ENCODE results near the gene ASB4.

The ASB4 gene

DNA sequence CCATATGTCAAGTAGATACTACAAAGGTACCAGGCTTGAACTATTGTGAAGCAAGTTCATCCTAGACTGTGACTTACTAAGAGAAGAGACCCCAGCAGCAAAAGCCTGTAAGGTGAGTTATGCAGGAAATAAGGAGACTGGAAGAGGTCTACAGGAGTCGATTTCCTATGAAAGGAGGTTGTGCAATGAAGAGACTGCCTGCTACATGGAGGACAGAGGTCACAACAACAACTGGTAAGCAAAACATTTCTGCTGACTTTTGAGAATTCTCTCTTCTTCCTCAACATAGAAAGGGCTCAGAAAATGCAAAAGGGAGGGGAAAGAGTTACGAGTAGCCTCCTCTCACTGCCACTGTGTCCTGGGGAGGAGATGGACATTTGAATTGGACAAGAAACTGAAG is 68.2 kb downstream of the ASB4 start:
- no peak for DNase-seq (ENCODE audit: low spot score)

DNA sequence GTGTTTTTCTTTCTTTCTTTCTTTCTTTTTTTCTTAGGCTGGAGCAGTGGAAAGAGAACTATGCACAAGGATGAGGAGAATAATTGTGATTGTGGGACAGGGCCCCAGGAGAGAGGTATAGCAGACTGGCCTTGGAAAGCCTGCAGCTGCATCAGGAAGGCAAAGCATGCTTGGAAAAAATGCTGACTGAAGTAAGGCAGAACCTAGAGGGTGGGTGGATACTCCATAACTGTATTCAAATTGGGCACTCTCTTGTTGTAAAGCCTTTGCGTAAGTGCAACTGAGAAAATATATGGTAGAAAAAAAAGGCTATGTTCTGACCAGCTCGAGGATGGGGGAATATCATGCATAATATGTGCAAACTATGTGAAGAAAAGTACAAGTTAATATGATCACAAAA is 71.0 kb downstream of the ASB4 start:
- DNase-seq (ENCODE audit: low spot score), result no peak

DNA sequence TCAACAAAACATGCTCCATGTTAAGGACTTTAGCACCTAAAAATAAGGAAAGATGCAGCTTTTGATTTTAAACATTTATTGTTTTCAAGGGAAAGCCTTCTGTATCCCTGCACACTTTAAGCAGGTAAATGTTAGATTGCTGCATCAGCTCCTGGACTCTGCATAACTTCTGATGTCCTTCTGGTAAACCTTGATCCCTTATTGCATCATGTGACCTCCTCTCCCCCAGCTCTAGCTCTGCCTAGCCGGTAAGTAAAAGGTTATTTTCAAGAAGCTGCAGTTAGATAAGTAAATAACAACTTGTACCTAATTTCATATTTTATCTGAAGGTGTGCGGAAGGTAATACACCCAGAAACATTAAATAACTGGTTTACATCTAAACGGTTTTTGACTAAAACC is 73.1 kb downstream of the ASB4 start:
- no peak for DNase-seq (ENCODE audit: low spot score)

DNA sequence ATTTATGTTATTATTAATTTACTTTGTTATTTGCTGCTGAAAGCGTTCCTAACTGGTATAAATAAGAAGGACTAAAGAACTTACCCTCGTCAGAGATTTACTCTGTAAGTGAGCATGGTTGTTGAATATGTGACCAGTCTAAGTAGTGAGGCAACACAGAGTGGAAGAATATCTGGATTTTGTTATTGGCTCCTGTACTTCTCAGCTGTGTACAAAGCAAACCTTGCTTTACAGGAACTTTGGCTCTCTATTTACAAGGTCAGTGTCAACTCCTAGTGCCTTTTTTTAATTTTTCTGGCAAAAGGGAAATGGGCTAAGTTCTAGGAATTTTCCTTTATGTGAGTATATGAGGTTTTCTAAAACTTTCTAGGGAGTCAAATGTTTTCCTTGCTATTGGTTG is 74.9 kb downstream of the ASB4 start:
- no peak for DNase-seq (ENCODE audit: low spot score)

DNA sequence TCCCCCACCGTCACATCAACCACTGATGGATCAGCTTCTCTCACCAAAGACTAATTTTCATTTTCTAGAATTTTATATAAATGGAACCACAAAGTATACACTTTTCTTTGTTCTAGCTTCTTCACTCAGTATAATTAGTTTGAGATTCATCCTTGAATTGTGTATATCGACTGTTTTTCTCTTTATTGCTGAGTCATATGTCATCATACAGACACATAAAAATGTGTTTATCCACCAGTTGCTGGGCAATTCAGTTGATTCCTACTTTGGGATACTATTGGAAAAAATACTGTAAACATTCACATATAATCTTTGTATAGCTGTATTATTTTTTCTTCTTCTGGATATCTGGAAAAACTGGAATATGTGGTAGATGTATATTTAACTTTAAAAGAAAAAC is 84.0 kb downstream of the ASB4 start:
- no peak for DNase-seq (ENCODE audit: low spot score)

DNA sequence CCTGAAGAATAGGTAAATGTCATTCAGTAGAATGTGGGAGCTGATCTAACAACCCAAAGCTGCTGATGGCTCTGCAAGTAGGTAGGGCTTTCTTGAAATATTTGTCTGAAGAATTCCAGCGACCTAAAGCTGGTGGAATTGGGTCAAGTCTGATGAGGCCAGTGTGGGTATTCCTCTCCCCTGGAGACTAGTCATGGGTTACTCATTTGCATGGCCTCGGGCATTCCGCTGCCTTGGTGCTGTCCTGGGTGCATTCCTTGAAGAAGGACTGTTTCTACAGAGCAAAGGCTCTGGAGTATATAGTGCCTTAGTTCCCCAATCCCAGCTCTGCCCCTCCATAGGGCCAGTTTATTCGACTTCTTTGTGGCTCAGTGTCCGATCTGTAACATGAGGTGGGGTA is 91.4 kb downstream of the ASB4 start:
- no peak for DNase-seq (ENCODE audit: low spot score)

DNA sequence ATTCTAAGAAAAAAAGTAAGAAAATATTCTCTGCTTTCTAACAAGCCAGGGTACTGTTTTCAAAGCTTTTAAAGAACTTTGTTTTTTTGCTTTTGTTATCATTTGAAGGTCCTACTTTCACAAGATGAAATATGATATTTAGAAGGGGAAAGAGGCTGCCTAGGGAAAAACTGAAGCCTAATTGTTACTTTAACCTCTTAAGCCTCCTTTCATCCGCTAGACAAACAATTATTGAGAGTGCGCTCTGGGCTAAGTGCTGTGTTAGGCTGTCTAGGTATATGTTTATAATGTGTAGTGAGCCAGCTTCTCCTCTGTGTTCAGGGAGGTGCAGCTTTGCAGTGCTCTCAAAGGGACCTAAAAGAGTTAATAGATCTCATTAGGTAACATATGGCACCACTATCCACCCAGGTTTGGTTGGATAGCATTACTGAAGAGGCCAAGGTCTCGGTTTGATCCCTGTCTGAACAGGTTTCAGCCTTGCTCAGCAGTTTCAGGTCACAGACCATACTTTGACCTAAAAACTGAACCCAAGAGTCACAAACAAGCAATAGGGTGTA is 92.6 kb downstream of the ASB4 start:
- no peak for DNase-seq (ENCODE audit: low spot score)

DNA sequence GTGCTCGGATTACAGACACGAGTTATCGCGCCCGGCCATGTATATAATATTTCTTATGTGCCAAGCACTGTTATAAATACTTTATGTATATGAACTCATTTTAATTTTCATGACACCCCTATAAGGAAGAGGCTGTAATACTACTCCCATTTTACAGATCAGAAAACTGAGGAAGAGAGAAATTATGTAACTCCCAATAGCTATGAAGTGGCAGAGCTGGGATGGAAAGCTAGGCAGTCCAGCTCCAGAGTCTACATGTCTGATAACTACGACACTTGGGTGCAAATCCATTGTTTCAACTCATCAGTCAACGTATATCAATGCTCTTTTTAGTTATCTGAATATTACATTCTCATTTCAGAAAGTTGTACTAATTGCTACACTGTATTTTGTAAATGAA is 93.6 kb downstream of the ASB4 start:
- no peak for DNase-seq (ENCODE audit: low spot score)

DNA sequence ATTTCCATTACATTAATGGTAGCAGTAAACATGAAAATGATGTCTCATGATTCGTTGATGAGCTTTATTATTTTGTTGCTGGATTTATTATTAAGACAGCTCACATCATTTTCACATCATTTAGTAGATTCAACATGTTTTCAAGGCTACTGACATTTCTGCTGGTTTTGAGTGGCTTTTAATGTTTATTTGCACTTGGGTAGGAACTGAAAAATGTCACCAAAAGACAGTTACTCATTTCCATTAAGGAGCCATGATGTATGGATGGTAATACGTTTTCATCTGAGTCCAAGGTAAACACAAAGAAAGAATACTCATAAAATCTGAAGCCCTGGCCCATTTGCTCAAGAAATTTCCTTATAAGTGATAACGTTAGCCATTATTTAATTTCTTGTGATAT is 95.7 kb downstream of the ASB4 start:
- no peak for DNase-seq (ENCODE audit: low spot score)

DNA sequence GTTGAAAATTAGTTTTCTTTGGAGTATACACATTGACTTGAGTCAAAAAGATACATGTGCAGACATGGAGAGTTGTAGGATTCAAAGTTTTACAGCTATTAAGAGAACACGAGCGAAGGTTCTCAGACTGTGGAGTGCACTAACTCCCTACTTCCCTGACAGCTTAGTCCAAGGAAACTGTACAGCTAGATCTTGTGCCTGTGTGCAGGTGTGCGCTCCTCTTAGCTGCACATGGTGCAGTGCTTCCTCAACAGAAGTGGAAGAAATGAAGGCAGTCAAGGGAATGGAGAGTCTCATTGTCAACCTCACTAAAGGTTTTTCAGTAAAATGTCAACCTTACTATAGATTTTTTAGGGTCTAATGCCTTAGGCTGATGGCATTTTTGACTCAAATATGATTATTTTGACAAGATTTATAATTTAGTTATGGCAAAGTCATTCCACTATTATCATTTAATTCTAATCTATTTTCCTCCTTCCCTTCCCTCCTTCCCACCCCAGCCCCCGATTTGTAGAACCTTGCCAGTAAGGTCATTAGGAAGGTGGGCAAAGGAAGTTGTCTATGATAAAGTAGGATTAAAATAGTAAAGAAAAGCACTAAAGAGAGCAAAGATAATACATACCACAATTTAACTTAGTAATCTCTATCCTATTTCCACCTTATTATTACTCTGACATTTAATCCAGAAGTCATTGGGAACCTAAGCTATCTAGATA is 97.0 kb downstream of the ASB4 start:
- no peak for DNase-seq (ENCODE audit: low spot score)

DNA sequence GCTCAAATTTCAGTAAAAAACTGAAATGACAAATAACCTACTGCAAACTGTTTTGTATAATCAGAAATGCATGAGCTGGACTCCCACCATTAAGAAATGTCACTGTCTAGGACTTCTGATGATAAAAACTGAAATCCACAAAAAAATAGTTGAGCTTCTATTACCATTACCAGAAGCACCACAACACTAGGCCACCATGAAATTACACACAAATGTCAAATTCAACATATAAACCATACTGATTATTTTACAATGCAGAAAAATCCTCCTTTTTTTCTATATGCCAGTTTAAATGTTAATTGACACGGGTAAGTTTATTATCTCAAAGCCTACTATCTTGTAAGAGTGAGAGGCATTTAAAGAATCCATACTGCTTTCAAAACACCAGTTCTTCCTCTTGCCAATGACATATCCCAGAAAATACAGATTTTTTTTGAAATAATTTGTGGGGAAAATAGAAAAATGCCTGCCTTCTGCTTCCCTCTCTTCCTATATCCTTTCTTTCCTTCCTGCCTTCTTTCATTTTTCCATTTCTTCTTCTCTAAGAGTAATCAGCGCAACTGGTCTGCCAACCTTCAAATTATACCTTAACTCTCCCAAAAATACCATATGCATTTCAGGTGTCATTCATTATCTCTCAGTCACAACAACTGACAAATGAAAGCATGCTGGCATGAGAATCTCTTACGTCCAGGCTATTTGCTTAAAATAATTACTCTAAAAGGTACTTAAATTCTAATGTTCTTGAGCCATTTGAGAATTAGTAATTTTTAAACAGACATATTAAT is 98.3 kb downstream of the ASB4 start:
- no peak for DNase-seq (ENCODE audit: low spot score)

DNA sequence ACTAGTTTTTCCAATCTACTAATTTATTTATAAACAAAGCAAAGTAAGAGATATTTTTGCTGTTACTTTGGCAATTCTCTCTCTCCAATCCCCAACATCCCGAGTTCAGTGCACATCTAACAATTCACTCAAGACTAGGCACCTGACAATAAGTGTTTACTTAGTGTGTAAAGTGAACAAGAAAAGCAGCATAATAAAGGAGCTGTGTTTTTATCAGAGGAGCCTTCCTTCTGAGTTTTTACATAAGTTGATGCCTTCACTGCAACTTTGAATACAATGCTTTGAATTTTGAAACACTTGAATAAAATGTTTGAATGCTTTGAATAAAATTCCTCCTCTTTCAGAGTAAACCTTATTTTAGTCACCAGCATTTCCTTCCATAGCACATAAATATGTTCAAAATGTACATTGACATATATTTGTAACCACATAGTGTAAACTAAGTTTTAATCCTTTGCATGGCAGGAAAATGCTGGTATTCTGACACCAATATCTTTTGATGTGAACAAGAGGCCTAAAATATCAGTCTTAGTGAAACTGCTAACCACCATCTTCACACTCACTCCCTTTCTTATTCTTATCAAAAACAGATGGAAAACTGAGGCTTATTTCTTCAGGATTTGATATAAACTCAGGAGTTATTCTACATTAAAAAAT is 99.2 kb downstream of the ASB4 start:
- no peak for DNase-seq (ENCODE audit: low spot score)

DNA sequence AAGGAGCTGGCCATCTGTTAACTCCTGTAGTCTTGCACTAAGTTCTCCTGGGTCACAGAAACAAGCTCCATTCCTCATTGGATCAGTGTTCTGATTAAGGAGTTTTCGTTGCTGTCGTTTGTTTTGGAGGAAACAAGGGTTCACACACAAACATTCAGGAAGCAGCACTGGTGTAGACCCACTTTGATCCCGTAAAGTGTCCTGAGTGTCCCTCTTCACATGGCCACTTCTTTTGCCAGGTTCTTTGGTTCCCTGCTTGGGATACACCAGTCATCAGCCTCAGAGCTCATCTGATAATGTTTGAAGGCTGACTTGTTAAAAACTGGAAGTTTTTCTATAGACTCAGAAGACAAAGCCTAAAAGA is 99.7 kb downstream of the ASB4 start:
- DNase-seq (ENCODE audit: low spot score), result no peak

DNA sequence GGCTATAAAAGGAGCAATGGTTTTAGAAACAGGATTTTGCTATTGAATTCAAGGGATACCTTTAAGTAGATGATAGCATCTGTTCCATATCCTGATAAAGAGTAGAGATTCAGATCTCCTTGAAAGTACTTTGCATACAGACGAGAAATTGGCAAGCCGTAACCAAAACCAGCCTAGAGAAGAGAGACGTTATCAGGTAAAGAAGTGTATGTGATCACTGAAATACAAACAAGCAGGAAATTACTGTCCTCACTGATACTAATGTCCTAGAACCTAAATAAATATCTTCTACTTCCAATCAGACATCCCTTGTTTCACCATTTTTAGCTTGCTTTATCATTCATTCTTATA is 101.2 kb downstream of the ASB4 start:
- DNase-seq (ENCODE audit: low spot score), result no peak

DNA sequence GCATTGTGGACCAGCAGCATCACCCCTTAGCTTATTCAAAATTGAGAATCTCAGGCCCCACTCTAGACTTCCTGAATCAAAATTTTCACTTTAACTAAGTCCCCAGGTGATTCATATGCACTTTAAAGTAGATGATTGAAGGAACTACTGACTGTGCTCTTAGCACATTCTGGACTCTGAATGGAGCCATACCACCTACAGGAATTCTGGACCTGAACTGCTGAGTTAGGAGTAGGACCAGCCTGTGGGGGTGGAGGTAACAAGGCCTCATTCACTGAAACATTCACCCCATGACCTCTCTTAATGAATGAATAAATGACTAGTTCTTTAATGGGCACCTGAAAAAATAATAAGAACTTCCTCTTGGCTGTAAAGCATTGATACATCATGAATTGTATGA is 103.3 kb downstream of the ASB4 start:
- DNase-seq (ENCODE audit: low spot score), result no peak

DNA sequence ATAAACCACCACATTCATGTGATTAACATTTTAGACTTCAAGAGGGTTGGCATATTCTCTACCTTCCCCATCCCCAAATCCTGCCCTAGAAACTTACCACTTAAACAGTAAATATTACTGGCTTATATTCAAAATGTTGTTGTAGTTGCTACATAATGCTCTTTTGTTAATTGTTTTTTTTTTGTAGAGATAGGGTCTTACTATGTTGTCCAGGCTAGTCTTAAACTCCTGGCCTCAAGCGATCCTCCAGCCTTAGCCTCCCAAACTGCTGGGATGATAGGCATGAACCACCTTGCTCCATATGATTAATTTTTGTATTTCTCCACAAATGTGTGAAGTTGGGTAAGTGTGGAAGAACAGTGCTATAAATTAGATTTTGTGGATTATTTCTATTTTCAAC is 104.0 kb downstream of the ASB4 start:
- no peak for DNase-seq (ENCODE audit: low spot score)
